KMS-11 (cell line): ENCODE measurements around the gene HACD2.

ENCODE experiments used
- H2AFZ ChIP-seq: fragments of 200-600 bp; sonication (generic); 2 replicates; pipeline ENCODE4 v1.6.1; 2016; ENCODE audit warnings: antibody characterized with exemption, mixed run types, low read depth
- H3K27ac ChIP-seq: fragments of 200-600 bp; sonication (generic); 2 replicates; pipeline ENCODE4 v1.6.1; 2016; ENCODE audit warnings: mild to moderate bottlenecking, mixed run types
- H3K27me3 ChIP-seq: fragments of 200-600 bp; sonication (generic); 2 replicates; pipeline ENCODE4 v1.6.1; 2017; ENCODE audit warnings: mild to moderate bottlenecking, low read depth, mixed run types, moderate library complexity; ENCODE audit not compliant: insufficient read depth
- H3K36me3 ChIP-seq: fragments of 200-600 bp; sonication (generic); 2 replicates; pipeline ENCODE4 v1.6.1; 2017; ENCODE audit warnings: mild to moderate bottlenecking, mixed run types; ENCODE audit not compliant: insufficient read depth
- H3K4me1 ChIP-seq: fragments of 200-600 bp; sonication (generic); 2 replicates; pipeline ENCODE4 v1.6.1; 2016; ENCODE audit warnings: mild to moderate bottlenecking, low read depth, mixed run types; ENCODE audit not compliant: poor library complexity, severe bottlenecking
- H3K4me2 ChIP-seq: fragments of 200-600 bp; sonication (generic); 2 replicates; pipeline ENCODE4 v1.7.0; 2016; ENCODE audit warnings: mild to moderate bottlenecking, mixed run types
- H3K4me3 ChIP-seq: fragments of 200-600 bp; sonication (generic); IDR thresholded peaks from 2 replicates; pipeline ENCODE4 v1.6.1; 2017; ENCODE audit warnings: low read depth, low read length, mixed read lengths; ENCODE audit not compliant: insufficient read depth
- H3K79me2 ChIP-seq: fragments of 200-600 bp; sonication (generic); 2 replicates; pipeline ENCODE4 v1.6.1; 2016; ENCODE audit warnings: low read depth, mixed run types; ENCODE audit not compliant: insufficient read depth
- H3K9ac ChIP-seq: fragments of 200-600 bp; sonication (generic); 2 replicates; pipeline ENCODE4 v1.6.1; 2016; ENCODE audit warnings: mild to moderate bottlenecking, mixed run types
- H4K20me1 ChIP-seq: fragments of 200-600 bp; sonication (generic); 2 replicates; pipeline ENCODE4 v1.6.1; 2016; ENCODE audit warnings: mild to moderate bottlenecking, mixed run types; ENCODE audit not compliant: insufficient read depth
- TF ChIP-seq, protein P1 (sequence below): fragments of 200-600 bp; sonication (generic); conservative IDR thresholded peaks from 2 replicates; pipeline ENCODE4 v1.6.1; 2017; ENCODE audit warnings: low read depth, mild to moderate bottlenecking, antibody characterized with exemption, low read length, moderate library complexity, mixed read lengths

Gene HACD2

DNA sequence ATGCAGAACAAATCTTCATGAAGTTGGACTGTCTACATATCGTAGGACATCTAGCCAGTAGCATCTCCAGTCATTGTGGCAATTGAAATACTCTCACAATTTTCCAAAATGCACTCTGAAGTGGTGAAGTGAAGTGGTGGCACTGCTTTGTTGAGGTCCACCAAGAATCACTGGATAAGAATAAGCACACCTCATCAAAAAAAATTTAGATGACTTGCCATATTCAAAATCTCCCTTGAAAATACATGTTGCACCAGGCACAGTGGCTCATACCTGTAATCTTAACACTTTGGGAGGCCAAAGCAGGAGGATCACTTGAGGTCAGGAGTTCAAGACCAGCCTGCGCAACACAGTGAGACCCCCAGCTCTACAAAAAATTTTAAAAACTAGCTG lies 12.9 kb downstream of the HACD2 start:
- Histone ChIP-seq H3K27ac (no peak overlapping the region), H3K36me3 (no peaks in the 10 kb centered on the region), H3K4me3 (no peak overlapping the region), H3K9ac (no peak overlapping the region), H3K4me2 (no peak overlapping the region), H3K27me3 (no peaks in the 10 kb centered on the region), H2AFZ (no peak overlapping the region), H3K4me1 (no peaks in the 10 kb centered on the region), H3K79me2 (no peaks in the 10 kb centered on the region), H4K20me1 (no peaks in the 10 kb centered on the region)
- TF ChIP-seq, protein P1, sequence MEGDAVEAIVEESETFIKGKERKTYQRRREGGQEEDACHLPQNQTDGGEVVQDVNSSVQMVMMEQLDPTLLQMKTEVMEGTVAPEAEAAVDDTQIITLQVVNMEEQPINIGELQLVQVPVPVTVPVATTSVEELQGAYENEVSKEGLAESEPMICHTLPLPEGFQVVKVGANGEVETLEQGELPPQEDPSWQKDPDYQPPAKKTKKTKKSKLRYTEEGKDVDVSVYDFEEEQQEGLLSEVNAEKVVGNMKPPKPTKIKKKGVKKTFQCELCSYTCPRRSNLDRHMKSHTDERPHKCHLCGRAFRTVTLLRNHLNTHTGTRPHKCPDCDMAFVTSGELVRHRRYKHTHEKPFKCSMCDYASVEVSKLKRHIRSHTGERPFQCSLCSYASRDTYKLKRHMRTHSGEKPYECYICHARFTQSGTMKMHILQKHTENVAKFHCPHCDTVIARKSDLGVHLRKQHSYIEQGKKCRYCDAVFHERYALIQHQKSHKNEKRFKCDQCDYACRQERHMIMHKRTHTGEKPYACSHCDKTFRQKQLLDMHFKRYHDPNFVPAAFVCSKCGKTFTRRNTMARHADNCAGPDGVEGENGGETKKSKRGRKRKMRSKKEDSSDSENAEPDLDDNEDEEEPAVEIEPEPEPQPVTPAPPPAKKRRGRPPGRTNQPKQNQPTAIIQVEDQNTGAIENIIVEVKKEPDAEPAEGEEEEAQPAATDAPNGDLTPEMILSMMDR = no peak

- no peaks in the 10 kb centered on the region for H3K79me2 ChIP-seq
- no peak overlapping the region for H2AFZ ChIP-seq
- H3K4me1 ChIP-seq = no peaks in the 10 kb centered on the region
- no peak overlapping the region for H3K4me3 ChIP-seq
- no peaks in the 10 kb centered on the region for H3K27me3 ChIP-seq
- H4K20me1 ChIP-seq = no peaks in the 10 kb centered on the region
- H3K36me3 ChIP-seq = no peaks in the 10 kb centered on the region
- H3K4me2 ChIP-seq = no peak overlapping the region
- TF ChIP-seq, protein P1 = no peak
- no peak overlapping the region for H3K27ac ChIP-seq
- H3K9ac ChIP-seq = no peak overlapping the region
Measured at GRCh38 chr3:123571264-123571972, 13.4 kb downstream of the HACD2 start.

DNA sequence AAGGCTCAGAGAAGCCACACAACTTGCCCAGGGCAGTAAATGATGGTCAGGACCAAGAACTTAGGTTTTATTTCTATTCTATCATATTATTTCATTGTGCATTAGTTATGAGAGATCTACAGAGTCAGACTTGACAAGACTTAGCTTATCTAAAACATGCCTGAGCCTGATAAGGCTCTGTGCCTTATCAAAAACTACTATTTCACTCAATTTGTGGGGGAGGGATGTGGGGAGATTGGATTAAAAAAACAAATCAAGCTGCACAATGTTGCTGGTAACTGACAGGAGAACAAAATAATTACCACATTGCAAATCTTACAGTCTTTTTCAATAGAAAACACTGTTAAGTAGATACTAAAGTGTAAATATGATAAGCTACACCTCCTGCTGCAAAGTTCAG lies 16.0 kb downstream of the HACD2 start:
- Histone ChIP-seq H3K36me3 (no peaks in the 10 kb centered on the region), H3K79me2 (no peaks in the 10 kb centered on the region), H3K27ac (no peak overlapping the region), H3K4me2 (no peak overlapping the region), H3K4me1 (no peaks in the 10 kb centered on the region), H3K4me3 (no peak overlapping the region), H4K20me1 (no peaks in the 10 kb centered on the region), H3K27me3 (no peaks in the 10 kb centered on the region), H2AFZ (no peak overlapping the region), H3K9ac (no peak overlapping the region)
- TF ChIP-seq, protein P1 = no peak

DNA sequence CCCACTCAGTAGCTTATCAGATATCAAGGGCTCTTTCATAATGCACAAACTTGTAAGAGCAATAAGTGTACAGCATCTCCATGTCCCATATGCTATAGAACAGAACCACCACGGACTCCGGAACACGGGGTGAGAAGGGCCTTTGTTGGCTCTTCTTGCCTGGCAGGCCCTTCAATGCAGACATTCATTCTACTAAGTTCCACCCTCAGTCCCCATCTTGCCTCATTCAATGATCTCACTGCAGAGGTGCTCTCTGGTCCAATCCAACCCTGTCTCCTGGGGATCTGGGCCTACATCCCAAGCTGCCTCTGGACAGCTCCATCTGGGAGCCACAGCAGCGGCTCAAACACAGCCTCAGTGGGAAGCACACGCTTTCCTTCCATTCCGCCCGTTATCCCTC lies 16.8 kb downstream of the HACD2 start:
- Histone ChIP-seq H3K27me3 (no peaks in the 10 kb centered on the region), H3K27ac (no peak overlapping the region), H4K20me1 (no peaks in the 10 kb centered on the region), H3K4me2 (no peak overlapping the region), H2AFZ (no peak overlapping the region), H3K9ac (no peak overlapping the region), H3K4me1 (no peaks in the 10 kb centered on the region), H3K4me3 (no peak overlapping the region), H3K79me2 (no peaks in the 10 kb centered on the region), H3K36me3 (no peaks in the 10 kb centered on the region)
- TF ChIP-seq, protein P1 = no peak
